HFFc6 (cell line): ENCODE results near the gene LITAFD. TPM values are rescaled to one million over a fixed set of nuclear protein-coding genes. Genes with fewer than 3 reads are reported as not detected.

Source experiments
- DNase-seq: peaks from one replicate; pipeline ENCODE4 v3.0.0-alpha.2; 2018
- H3K27ac Mint-ChIP-seq: 2 replicates; pipeline ENCODE4 v1.8.0; 2020; ENCODE audit warnings: mild to moderate bottlenecking, mixed read lengths
- H3K27me3 Mint-ChIP-seq: 2 replicates; pipeline ENCODE4 v1.8.0; 2021; ENCODE audit warnings: mild to moderate bottlenecking, moderate library complexity, mixed read lengths; ENCODE audit not compliant: insufficient read depth
- H3K36me3 Mint-ChIP-seq: 2 replicates; pipeline ENCODE4 v1.8.0; 2021; ENCODE audit warnings: low read depth, mixed read lengths
- H3K4me1 Mint-ChIP-seq: 2 replicates; pipeline ENCODE4 v1.8.0; 2020; ENCODE audit warnings: low read depth, mixed read lengths
- H3K4me3 Mint-ChIP-seq: 2 replicates; pipeline ENCODE4 v1.8.0; 2020; ENCODE audit warnings: mild to moderate bottlenecking, moderate library complexity, mixed read lengths
- H3K9me3 Mint-ChIP-seq: 2 replicates; pipeline ENCODE4 v1.8.0; 2020; ENCODE audit warnings: mild to moderate bottlenecking, mixed read lengths
- CTCF ChIP-seq: fragments of 200-600 bp; sonication (generic); IDR thresholded peaks from 2 replicates; pipeline ENCODE4 v1.5.0; 2021; ENCODE audit warnings: antibody characterized with exemption, mild to moderate bottlenecking
- total RNA-seq, 6 experiments: library from RNA; stranded (reverse); fragmentation: NEBNext Ultra II Directional; extraction: Animal tissue kit (Norgen Biotek cat#: 25700); gene quantifications; 2 replicates in 1 of 6; 3 replicates in 5 of 6; pipeline ENCODE4 v1.2.3, GENCODE V29; 2021

The LITAFD gene
- total RNA-seq, 6 experiments from 2014 or later: not detected

GRCh38 chr16:8905168-8905762 is 23.1 kb downstream of the LITAFD start:
- H3K4me1 Mint-ChIP-seq: peaks cover 13% of the 10 kb centered on the region; the same call in 1 of the 2 replicates
- no peaks in the 10 kb centered on the region for H3K9me3 Mint-ChIP-seq
- TF ChIP-seq CTCF: peak; percentile 50; the same call in 1 of the 2 replicates
- H3K27ac Mint-ChIP-seq: no peak overlapping the region
- no peak overlapping the region for H3K4me3 Mint-ChIP-seq
- peaks cover 3% of the 10 kb centered on the region; the same call in 1 of the 2 replicates for H3K27me3 Mint-ChIP-seq
- DNase-seq: peak; percentile 28
- peaks cover 50% of the 10 kb centered on the region for H3K36me3 Mint-ChIP-seq

- no peak overlapping the region; the same call in 1 of the 2 replicates for H3K27ac Mint-ChIP-seq
- H3K36me3 Mint-ChIP-seq: peaks cover 51% of the 10 kb centered on the region
- H3K27me3 Mint-ChIP-seq: peaks cover 3% of the 10 kb centered on the region; the same call in 1 of the 2 replicates
- H3K4me1 Mint-ChIP-seq: peaks cover 13% of the 10 kb centered on the region; the same call in 1 of the 2 replicates
- no peaks in the 10 kb centered on the region for H3K9me3 Mint-ChIP-seq
- H3K4me3 Mint-ChIP-seq: no peak overlapping the region
- DNase-seq: no peak
- peak; percentile 37 for TF ChIP-seq CTCF
Measured at GRCh38 chr16:8905795-8906591, 23.8 kb downstream of the LITAFD start.

GRCh38 chr16:8907096-8907495 is 24.9 kb downstream of the LITAFD start:
- Mint-ChIP-seq H3K27me3 (peaks cover 3% of the 10 kb centered on the region), H3K4me1 (peaks cover 13% of the 10 kb centered on the region; the same call in 1 of the 2 replicates), H3K36me3 (peaks cover 52% of the 10 kb centered on the region), H3K4me3 (no peak overlapping the region), H3K9me3 (no peaks in the 10 kb centered on the region), H3K27ac (no peak overlapping the region)
- no peak for DNase-seq
- no peak for TF ChIP-seq CTCF

- no peak for DNase-seq
Measured at GRCh38 chr16:8908810-8909468, 26.8 kb downstream of the LITAFD start.

More at GRCh38 chr16:8908810-8909468, 26.8 kb downstream of the LITAFD start:
- Mint-ChIP-seq H3K27ac (peak overlapping the region; percentile 67; the same call in 1 of the 2 replicates), H3K36me3 (peaks cover 53% of the 10 kb centered on the region), H3K27me3 (peaks cover 3% of the 10 kb centered on the region), H3K4me1 (peaks cover 13% of the 10 kb centered on the region; the same call in 1 of the 2 replicates), H3K4me3 (no peak overlapping the region), H3K9me3 (no peaks in the 10 kb centered on the region)
- no peak for TF ChIP-seq CTCF
